Measurements from ENCODE around the gene APOF.
"Not testable (repeated sequence)": the region's sequence is repeated elsewhere in the genome, so short reads cannot be mapped to it uniquely, and the experiment has no call there.

Gene APOF

DNA sequence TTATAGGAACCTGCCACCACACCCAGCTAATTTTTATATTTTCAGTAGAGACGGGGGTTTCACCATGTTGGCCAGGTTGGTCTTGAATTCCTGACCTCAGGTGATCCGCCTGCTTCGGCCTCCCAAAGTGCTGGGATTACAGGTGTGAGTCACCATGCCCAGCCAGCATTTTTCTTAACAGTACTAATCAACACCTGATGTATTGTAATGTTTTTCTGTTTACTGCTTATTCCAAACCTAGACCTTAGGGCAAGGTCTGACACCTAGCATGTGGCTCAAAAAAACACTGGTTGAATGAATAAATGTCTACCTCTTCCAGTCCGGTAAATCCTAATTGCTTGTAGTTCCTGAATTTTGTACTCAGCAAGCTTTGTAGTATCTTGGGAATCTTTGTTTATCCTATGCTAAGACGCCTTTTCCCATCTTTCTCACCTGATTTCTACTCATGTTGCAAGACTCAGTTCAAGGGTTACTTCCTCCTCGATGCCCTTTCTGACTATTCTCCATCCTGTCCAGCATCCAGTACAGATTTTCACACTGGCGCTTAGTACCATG lies 31.6 kb downstream of the APOF start:
- no peak for DNase-seq

GRCh38 chr12:56326533-56326932 lies 36.1 kb downstream of the APOF start:
- DNase-seq: no peak

DNA sequence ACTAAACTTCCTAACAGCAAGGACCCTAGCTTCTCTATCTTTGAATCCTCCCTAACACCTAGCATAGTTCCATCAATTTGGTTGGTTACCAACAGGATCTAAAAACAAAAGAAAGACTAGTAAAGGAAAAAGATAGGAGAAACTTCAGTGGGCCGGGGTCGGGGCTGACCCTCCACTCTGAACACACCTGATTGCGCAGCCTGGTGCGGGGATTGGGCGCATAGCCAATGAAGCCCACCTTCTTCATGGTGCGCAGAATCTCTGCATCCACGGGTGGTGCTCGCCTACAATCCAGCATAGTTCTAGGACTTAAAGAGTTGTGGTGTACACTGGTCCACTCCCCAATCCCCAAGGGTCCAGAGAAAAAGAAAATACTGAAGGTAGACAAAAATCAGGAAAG lies 36.5 kb downstream of the APOF start:
- no peak for DNase-seq

- no peak for DNase-seq
Measured at GRCh38 chr12:56324206-56324605, 38.5 kb downstream of the APOF start.

DNA sequence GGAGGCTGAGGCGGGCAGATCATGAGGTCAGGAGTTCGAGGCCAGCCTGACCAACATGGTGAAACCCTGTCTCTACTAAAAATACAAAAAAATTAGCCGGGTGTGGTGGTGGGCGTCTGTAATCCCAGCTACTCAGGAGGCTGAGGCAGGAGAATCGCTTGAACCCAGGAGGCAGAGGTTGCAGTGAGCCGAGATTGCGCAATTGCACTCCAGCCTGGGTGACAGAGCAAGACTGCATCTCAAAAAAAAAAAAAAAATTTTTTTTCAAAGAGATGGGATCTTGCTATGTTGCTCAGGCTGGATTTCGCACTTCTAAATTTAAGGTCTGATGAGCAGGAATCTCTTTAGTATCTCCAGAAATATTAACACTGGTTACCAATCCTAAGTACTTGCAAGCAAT lies 41.0 kb downstream of the APOF start:
- not testable (repeated sequence) for DNase-seq

GRCh38 chr12:56321027-56321426 lies 41.6 kb downstream of the APOF start:
- DNase-seq: no peak

- no peak for DNase-seq
Measured at GRCh38 chr12:56317675-56318074, 45.0 kb downstream of the APOF start.

- DNase-seq: peak; percentile 93 to 96
Measured at GRCh38 chr12:56315622-56316473, 46.8 kb downstream of the APOF start, which contains the start of gene CNPY2. TSS of gene CNPY2 (minus strand) at chr12:56315988. CDS start at chr12:56315217, 771 bp downstream.

DNA sequence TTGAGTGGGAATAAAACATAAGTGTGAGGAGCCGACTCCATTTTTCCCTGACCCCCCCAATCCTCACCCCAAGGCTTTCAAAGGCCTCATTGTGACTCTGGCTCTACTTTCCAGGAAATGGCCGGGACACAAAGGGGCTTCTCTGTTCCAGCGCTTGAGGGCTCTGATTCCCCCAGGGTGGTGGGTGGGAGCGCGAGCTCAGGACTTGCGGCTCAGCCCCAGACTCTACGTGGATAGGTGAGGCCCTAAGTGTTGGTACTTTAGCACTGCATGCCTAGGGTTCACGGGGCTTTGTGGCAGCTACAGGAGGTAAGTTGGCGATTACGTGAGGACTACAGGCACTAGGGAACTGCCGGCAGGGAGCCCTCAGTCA lies 47.4 kb downstream of the APOF start:
- DNase-seq: no peak

- no peak for DNase-seq
Measured at GRCh38 chr12:56311003-56311402, 51.7 kb downstream of the APOF start.
